GM21723 (cell line): ENCODE measurements around the gene PRM3.

Experiments used
- ATAC-seq: cut with Tn5 transposase; IDR thresholded peaks from one replicate; pipeline ENCODE4 v1.9.1; 2021; ENCODE audit warnings: mild to moderate bottlenecking, moderate library complexity; ENCODE audit not compliant: unreplicated experiment

The PRM3 gene

GRCh38 chr16:11229432-11229831 lies 44.0 kb downstream of the PRM3 start:
- no peak for ATAC-seq

GRCh38 chr16:11225677-11226549 lies 47.5 kb downstream of the PRM3 start:
- no peak for ATAC-seq

GRCh38 chr16:11224894-11225676 lies 48.3 kb downstream of the PRM3 start:
- ATAC-seq, result peak; percentile 83

GRCh38 chr16:11224096-11224893 lies 49.1 kb downstream of the PRM3 start:
- peak; percentile 56 for ATAC-seq
